HG02870 (cell line): Measurements from ENCODE around the gene STAC.
"Not testable (repeated sequence)": the region's sequence is repeated elsewhere in the genome, so short reads cannot be mapped to it uniquely, and the experiment has no call there.

Experiments used
- ATAC-seq: cut with Tn5 transposase; IDR thresholded peaks from one replicate; pipeline ENCODE4 v1.9.1; 2021; ENCODE audit warnings: mild to moderate bottlenecking, moderate library complexity; ENCODE audit not compliant: unreplicated experiment

Gene STAC

DNA sequence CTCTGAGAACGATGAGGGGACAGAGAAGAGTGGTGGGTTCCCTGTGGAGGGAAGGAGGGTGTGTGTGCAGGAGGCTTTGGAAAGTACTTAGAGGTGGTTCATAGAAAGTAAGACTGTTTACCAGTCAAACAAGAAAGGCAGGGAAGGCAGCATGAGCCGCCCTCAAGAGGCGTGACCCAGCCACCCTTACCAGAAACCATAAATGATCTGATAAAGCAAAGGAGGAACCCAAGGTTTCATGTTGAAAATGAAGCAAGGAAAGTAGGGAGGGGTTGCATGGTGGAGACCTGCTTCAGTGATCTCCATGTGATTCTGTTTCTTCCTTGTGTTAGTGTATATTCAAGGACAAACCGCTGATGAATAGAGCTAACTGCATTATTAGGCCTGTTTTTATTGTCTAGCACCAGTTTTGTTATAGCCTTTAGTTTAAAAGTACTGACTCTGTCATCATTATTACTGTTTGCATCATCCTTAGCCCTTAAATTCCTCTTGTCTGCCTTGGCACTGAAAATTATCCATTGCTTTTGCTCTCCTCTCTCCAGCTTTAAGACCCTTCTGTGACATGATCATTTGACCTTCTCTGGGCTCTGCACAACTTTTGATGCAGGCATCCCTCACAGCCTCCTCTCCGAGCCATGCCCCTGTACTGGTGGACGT, 96.1 kb downstream of the STAC start:
- ATAC-seq: no peak

DNA sequence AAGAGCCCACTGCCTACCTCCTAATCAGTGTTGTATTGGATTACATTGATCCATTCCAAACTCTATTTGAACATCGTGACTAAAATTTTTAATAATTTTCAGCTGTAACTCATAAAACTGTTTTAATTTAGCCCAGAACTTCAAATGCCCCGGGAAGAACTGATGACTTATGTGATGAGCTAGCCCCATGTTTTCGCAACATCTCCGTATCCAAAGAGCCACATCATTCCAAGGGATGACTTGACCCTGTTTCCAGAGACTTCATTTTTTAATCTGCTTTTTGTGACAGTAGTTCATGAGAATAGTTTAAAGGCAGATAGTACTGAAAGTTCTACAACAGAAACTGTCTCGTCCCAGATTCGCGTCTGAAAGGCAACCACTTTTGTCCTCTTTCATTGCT, 97.4 kb downstream of the STAC start:
- ATAC-seq: no peak

DNA sequence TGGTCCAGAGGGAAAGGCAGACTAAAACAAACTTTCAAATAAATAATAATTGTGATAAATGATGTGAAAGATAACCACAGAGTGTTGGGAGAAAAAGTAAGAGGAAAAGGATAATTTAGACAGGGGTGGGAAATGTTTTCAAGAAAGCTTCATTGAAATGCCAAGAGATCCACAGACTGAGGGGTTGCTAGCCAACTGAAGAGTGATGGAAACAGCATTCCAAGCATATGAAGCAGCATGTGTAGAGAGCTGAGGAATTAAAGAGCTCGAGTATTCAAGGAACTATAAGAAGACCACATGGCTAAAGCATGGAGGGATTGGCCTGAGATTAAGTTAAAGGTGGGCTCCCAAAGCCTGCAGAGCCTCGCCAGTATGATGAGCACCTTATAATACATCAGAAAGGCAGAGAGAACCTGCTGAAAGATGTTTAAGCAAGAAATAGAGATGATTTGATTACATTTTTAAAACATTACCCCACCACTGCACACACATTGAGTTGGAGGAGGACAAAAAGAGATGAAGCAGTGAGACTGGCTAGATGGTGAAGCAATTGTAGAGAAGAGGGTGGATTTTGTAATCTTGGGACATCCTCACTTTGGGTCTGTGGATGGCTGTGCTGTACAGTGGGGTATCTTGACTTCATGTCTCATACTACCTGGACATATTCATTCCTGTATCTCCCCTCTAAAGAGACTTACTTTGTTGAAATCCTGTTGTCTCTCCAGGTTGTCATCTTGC, 100.8 kb downstream of the STAC start:
- no peak for ATAC-seq

DNA sequence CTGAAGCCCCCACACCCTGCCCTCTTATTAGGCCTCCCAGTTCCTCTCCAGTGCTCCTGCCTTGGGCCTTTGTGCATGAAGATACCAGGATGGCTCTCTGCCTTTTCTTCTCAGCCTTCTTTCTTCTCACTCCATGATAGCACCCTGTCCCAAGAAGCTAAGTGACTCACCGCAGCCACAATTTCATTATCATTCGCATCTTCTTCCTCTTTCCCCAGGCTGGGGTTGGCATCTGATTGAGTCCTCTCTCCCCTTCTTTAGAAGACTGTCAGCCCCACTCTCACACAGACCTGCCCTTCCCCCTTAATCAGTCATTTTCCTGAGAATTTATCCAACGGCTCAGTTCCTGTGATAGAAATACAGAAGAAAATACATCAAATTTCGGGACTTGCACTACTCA, 102.0 kb downstream of the STAC start:
- ATAC-seq: no peak

DNA sequence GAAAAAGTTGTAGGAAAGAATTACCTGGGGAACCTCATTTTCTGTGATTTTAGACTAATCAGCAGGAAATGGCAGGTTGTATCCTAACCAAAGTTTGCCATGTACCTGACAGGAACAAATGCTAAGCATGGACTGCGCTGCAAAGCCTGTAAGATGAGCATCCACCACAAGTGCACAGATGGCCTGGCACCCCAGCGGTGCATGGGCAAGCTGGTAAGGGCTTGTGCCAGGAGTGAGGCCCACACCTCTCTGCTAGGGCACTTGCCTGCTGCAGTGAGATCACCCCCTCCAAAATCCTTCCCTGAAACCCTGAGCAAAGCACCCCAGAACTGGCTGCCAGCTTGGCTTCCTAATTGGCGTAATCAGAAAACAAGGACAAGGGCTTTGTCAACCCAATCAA, 102.6 kb downstream of the STAC start:
- ATAC-seq: no peak

DNA sequence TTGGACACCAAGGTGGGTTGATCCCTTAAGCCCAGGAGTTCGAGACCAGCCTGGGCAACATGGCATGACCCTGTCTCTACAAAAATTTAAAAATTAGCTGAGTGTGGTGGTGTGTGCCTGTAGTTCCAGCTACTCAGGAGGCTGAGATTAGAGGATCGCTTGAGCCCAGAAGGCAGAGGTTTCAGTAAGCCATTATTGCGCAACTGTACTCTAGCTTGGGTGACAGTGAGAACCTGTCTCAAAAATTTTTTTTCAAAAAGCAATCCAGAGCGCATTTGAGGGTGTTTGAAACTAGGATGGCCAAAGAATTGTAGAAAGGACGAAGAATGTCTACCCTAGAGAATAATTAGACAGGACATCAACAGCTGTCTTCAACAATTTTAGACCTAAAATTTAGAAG, 103.4 kb downstream of the STAC start:
- no peak for ATAC-seq

DNA sequence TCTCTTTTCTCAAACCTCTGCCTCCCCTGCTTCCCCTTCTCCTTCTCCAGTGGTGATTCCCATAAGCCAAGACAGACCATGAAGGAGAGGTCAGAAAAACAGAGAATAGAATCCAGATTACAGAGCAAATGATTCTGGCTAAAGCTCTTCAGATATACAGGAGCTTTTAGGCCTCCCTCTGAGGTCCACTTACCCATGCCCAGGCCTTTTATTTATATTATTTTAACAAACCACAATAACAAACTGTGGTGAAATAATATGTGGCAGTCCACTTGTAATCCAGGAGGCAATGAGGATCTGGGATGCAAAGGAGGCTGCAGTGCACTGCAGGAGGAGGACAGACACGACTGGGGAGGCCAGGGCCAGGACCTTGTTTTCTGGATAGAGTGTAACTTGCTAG, 104.1 kb downstream of the STAC start:
- no peak for ATAC-seq

DNA sequence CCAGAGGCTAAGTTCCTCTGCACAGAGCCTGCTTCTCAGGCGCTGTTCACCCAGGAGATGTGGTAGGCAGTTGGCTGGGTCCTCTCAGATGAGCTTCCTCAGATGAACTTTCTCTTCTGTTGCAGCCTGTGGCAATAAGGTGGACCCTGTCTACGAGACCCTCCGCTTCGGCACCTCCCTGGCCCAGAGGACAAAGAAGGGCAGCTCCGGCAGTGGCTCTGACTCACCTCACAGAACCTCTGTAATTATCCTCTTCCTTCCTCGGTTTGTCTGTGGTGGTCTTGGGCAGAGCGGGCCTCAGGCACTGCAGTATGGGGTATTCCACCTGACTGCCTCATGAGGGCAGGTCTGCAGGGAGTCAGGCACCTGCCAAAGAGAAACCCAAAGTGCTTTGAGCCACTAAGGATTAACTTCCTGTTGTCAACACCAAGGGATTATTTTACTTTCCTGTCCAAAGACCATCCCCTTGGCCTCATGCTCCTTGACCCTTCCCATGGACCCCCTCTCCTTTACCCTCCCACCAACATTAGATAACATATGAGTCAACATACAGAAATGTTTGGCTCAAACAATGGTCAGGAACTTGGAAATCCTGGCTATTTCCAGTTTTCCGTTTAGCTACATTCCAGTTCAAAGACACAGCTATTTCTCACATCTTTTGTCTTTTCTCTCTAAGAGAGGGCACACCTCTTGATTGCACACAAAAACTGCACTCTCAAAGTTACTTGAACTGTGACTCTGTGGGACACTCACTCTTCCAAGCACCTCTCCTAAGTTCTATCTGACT, 105.9 kb downstream of the STAC start:
- no peak for ATAC-seq

DNA sequence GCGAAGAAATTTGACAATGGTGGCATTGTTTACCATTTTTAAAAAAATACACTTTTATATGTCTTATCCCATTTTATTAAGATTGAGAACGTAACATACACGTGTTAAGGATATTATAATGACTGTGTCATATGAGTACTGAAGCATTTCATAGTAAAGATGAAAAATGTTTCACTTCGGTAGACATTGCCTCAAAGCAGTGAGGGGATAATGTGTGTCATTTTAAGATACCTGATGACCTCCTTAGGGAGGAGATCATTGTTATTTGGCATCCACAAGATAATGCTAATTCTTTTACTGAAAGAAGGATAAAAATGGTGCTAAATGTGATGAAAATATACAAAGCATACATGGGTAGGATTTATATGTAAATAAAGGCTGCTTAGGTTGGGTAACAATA, 107.3 kb downstream of the STAC start:
- no peak for ATAC-seq

DNA sequence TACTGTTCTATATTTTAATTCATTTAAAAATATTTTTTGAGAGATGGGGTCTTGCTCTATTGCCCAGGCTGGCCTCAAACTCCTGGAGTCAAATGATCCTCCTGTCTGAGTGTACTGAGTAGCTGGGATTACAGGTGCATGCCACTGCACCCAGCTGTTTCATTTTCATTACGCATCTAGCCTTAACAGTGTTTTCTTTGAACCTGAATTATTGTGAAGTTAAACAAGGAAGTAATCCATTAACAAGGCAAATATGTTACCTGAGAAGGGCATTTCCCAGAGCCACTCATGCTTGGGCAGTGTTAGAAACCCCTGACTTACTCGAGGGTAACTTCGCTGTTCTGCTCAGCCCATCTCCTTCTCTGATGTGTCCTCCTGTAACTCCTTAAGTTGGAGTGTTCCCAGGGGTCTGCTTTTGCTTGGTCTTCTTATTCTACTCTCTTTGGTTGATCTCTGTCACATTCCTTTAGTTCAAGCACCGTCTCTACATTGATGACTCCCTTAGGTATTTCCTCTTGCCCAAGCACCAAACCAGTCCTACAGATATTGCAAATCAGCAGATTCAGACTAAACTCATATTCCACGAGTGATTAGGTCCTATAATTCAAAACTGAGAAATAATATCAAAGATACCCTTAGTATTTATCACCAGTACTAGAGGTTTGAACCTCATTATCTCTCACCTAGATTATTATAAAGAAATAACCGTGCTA, 107.9 kb downstream of the STAC start:
- ATAC-seq: no peak

DNA sequence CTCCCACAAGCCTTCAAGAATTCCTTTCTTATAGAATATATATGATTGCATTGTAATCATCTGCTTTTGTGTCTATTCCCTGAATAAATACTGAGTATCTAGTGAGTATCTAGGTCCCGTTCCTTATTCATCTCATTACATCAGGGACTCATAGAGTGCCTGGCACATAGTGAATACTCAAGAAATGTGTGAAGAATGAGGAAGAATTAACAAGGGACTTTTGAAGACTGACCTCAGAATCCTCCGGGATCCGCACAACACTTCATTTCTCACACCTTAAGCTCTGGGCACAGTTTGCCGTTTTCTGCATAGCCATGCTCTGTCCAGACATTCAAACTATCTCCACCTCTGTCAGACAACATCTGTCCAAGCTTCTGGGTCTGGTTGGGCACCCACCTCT, 108.8 kb downstream of the STAC start:
- ATAC-seq: no peak

DNA sequence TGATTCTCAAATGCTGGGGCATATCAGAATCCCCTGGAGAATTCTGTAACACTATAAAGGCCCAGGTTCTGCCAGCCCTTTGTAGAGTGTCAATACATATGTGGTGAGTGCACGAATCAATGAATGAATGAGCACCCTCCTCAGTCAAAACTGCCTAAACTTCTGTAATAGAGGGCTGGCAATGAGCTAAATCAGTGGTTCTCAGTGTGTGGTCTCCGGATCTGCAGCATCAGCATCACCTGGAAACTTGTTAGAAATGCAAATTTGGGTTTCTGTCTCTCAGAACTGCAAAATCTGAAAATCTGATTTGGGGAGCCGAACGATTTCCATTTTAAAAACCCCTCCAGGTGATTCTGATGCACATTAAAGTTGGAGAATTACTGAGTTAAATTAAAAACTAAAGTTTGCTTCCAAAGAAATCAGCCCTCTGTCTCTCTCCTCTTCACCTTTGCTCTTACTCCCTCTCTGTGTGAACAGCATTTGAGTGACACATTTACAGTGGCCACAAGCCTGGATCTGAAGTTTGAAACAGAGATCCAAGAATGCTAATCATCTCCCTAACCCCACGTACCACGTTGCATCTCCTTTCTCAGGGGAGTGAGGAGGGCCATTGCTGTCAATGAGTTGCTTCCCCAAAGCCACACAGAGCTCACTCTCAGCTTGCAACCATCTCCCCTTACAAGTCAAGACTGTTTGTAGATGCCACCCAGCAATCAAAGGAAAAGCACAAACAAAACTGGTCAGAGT, 109.5 kb downstream of the STAC start:
- no peak for ATAC-seq

DNA sequence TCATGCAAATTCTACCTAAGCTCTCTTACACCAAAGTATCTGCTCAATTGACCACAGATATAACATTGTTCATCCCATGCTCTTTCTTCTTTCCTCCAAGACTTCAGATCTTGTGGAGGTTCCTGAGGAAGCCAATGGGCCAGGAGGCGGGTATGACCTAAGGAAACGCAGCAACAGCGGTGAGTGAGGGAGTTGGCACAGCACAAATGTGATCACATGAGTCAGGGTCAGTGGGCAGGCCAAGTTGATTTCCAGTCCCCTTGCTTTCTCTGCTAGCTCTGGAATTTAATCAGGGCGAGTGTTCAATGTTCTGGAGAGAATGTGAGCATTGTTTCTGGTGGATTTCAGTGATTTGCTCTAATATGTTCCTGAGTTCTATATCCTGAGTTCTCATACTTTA, 112.7 kb downstream of the STAC start:
- ATAC-seq: no peak

DNA sequence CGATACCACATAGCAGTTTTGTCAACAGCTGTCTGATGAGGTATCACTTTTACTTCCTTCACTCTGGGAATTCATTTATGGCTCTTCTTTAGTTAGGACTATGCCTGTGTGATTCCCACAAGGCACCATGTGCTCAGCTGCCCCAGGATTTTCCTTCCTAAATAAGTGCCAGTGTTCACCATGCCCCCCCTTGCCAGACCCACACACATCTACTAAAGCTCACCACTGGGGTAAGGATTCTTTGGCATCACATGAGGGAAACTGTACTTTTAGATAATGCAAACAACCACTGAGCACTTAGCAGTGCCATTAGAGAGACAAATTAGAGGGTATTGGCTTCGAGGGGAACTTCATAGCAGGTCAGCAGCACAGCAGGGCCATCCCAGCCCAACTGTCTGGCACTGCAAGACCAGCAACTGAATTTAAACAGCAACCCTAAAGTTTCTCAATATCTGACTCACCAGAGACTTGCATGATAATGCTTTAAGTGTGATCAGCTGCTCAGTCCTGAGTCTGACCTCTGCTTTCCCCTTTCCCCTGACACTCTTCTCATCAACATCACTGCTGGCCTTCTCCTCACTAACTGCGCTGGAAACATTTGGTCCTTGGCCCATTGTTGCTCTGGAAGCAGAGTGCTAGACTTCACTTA, 114.3 kb downstream of the STAC start:
- no peak for ATAC-seq

DNA sequence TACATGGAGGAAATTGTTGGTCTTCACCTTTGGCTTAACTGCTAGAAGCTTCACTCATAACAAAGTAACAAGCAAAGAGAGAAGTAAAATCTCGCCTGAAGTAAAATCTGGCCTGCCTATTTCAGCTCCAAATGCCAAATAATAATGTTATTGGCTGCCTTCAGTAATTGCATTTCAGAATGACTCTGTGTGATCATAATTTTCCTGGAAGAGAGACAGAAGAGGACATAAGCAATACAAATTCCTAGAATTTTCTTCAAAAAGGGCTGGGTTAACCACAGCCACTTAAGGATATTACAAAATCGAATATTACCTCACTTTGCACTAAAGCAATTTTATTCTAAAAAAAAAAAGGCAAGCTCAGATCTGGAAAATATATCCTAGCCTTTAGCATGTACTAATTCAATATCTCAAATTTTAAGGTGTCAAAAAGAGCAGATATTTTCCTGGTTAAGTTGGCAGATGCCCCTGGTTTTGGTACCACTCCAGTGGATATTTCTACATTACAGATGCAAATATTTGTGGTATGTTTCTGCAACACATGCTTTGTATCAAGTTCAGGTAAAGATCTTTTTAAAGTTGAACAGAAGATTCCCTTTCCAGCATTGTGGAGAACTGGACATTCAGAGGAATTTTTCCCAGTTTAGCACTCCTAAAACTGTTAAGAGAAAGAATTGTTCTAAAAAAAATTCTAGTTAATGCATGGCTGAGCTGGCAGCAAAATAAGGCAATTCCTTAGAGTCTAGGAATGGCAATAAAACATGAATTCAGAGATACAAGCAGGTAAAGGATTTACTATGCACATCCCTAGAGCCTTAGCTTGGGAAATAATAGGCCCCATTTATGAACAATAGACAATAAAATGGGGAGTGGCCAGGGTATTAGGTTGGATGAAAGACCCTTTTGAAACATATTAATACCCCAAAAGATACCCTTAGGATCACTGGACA, 116.7 kb downstream of the STAC start:
- ATAC-seq: no peak

DNA sequence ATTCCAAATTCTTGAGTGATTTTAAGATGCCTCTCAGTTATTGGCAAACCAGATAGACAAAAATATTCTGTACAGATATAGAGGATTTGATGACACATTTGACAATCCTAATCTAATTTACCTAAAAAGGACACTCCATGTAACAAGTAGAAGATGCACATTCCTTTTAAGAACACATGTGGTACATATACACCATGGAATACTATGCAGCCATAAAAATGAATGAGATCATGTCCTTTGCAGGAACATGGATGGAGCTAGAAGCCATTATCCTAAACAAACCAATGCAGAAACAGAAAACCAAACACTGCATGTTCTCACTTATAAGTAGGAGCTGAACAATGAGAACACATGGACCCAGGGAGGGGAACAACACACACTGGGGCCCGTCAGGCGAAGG, 119.7 kb downstream of the STAC start:
- not testable (repeated sequence) for ATAC-seq

DNA sequence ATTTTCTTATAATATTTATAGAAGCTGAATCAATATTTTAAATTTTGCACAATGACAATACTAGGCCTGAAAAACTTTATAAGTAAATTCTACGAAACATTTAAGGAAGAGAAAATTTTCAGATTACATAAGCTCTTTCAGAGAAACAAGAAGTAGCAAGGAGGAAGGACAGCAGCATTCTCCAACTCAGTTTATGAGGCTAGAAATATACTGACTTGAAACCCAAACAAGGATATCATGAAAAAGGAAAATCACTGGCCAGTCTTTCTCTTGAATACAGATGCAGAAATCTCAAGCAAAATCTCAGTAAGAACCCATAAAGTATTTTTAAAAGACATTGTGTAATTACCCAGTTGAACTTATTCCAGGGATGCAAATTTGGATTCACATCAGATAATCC, 121.3 kb downstream of the STAC start:
- ATAC-seq: no peak

DNA sequence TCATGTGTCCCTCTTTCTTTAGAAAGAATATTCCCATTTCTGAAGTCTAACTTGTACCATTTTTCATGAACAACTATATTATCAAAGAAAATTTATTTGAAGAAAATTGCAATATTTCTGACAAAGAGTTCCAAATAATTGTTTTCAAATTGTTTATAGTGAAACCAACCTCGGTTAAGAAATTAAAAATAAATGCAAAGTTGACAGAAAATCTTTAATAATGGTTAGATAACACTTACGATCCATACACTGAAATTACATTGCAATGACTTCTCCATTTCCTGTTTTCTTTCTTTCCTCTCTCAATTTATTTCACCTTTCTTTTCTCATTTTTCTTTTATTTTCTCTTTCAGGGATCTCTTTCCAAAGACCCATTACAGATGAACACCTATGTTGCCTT, 125.1 kb downstream of the STAC start:
- ATAC-seq: no peak
